H9 (cell line): ENCODE measurements around the gene LETM1. TPM values are rescaled to one million over a fixed set of nuclear protein-coding genes. Genes with fewer than 3 reads are reported as not detected.

ENCODE experiments used
- DNase-seq: peaks from one replicate; pipeline ENCODE4 v3.0.0-alpha.2; 2017
- H2AFZ ChIP-seq: one replicate; pipeline ENCODE4 v1.6.1; 2013; ENCODE audit warnings: mild to moderate bottlenecking, low read length, control low read depth, moderate library complexity
- H2AK5ac ChIP-seq: 2 replicates; pipeline ENCODE4 v1.6.1; 2013; ENCODE audit warnings: low read length, control low read depth, mixed read lengths; ENCODE audit not compliant: insufficient read length
- H2BK120ac ChIP-seq: one replicate; pipeline ENCODE4 v1.6.1; 2013; ENCODE audit warnings: low read depth, mild to moderate bottlenecking, low read length, control low read depth, inconsistent platforms; ENCODE audit not compliant: poor library complexity, severe bottlenecking
- H2BK12ac ChIP-seq: 2 replicates; pipeline ENCODE4 v1.6.1; 2013; ENCODE audit warnings: low read length, control low read depth, mixed read lengths, low read depth; ENCODE audit not compliant: insufficient read length
- H2BK15ac ChIP-seq: 2 replicates; pipeline ENCODE4 v1.6.1; 2013; ENCODE audit warnings: low read depth, low read length, control low read depth
- H2BK20ac ChIP-seq: one replicate; pipeline ENCODE4 v1.6.1; 2013; ENCODE audit warnings: low read depth, mild to moderate bottlenecking, low read length, control low read depth, inconsistent platforms; ENCODE audit not compliant: poor library complexity, severe bottlenecking
- H2BK5ac ChIP-seq: 2 replicates; pipeline ENCODE4 v1.6.1; 2013; ENCODE audit warnings: low read length, control low read depth, mixed read lengths; ENCODE audit not compliant: insufficient read length
- H3K14ac ChIP-seq: 2 replicates; pipeline ENCODE4 v1.6.1; 2013; ENCODE audit warnings: low read length, control low read depth; ENCODE audit not compliant: insufficient read depth
- H3K18ac ChIP-seq: 2 replicates; pipeline ENCODE4 v1.6.1; 2013; ENCODE audit warnings: low read depth, mild to moderate bottlenecking, mixed read lengths, low read length, control low read depth; ENCODE audit not compliant: insufficient read length
- H3K23ac ChIP-seq: 2 replicates; pipeline ENCODE4 v1.6.1; 2013; ENCODE audit warnings: low read length, control low read depth, mixed read lengths, low read depth; ENCODE audit not compliant: insufficient read length
- H3K23me2 ChIP-seq: 2 replicates; pipeline ENCODE4 v1.6.1; 2013; ENCODE audit warnings: low read depth, mild to moderate bottlenecking, mixed read lengths, low read length, control low read depth; ENCODE audit not compliant: insufficient read length, poor library complexity, severe bottlenecking
- H3K27ac ChIP-seq: 2 replicates; pipeline ENCODE4 v1.5.1; 2013; ENCODE audit warnings: low read length, control low read depth, mixed read lengths, low read depth; ENCODE audit not compliant: insufficient read length
- H3K27me3 ChIP-seq: 2 replicates; pipeline ENCODE4 v1.6.1; 2013; ENCODE audit warnings: low read length, control low read depth, inconsistent platforms; ENCODE audit not compliant: insufficient read depth
- H3K4ac ChIP-seq: 2 replicates; pipeline ENCODE4 v1.6.1; 2013; ENCODE audit warnings: low read depth, mild to moderate bottlenecking, control low read depth, inconsistent platforms, low read length, moderate library complexity
- H3K4me1 ChIP-seq: 2 replicates; pipeline ENCODE4 v1.6.1; 2013; ENCODE audit warnings: low read length, control low read depth, inconsistent platforms; ENCODE audit not compliant: insufficient read depth
- H3K4me2 ChIP-seq: 2 replicates; pipeline ENCODE4 v1.6.1; 2013; ENCODE audit warnings: low read length, control low read depth, mixed read lengths; ENCODE audit not compliant: insufficient read length, insufficient read depth
- H3K56ac ChIP-seq: 2 replicates; pipeline ENCODE4 v1.6.1; 2013; ENCODE audit warnings: low read depth, mild to moderate bottlenecking, mixed read lengths, low read length, control low read depth; ENCODE audit not compliant: insufficient read length
- H3K79me1 ChIP-seq: 2 replicates; pipeline ENCODE4 v1.6.1; 2013; ENCODE audit warnings: low read depth, mild to moderate bottlenecking, moderate library complexity, low read length, control low read depth, inconsistent platforms; ENCODE audit not compliant: insufficient read depth, poor library complexity, severe bottlenecking
- H3K79me2 ChIP-seq: 2 replicates; pipeline ENCODE4 v1.6.1; 2013; ENCODE audit warnings: low read length, control low read depth, inconsistent platforms; ENCODE audit not compliant: insufficient read depth
- H3K9ac ChIP-seq: 2 replicates; pipeline ENCODE4 v1.6.1; 2013; ENCODE audit warnings: low read length, control low read depth, mixed read lengths; ENCODE audit not compliant: insufficient read length; ENCODE audit errors: extremely low read depth
- H3K9me3 ChIP-seq: one replicate; pipeline ENCODE4 v1.6.1; 2013; ENCODE audit warnings: low read depth, low read length, inconsistent platforms; ENCODE audit not compliant: control insufficient read depth
- H3T11ph ChIP-seq: one replicate; pipeline ENCODE4 v1.6.1; 2013; ENCODE audit warnings: mild to moderate bottlenecking, low read length, control low read depth, inconsistent platforms
- H4K20me1 ChIP-seq: one replicate; pipeline ENCODE4 v1.6.1; 2013; ENCODE audit not compliant: control insufficient read depth, insufficient read length, insufficient read depth
- H4K5ac ChIP-seq: 2 replicates; pipeline ENCODE4 v1.6.1; 2013; ENCODE audit warnings: low read depth, mild to moderate bottlenecking, mixed read lengths, low read length, control low read depth; ENCODE audit not compliant: insufficient read length
- H4K8ac ChIP-seq: replicated peaks from 2 replicates; pipeline ENCODE4 v1.6.1; 2013; ENCODE audit warnings: low read length, control low read depth, mixed read lengths, low read depth; ENCODE audit not compliant: insufficient read length
- H4K91ac ChIP-seq: 2 replicates; pipeline ENCODE4 v1.6.1; 2013; ENCODE audit warnings: low read depth, mild to moderate bottlenecking, moderate library complexity, mixed read lengths, low read length, control low read depth; ENCODE audit not compliant: insufficient read length
- H3K27ac Mint-ChIP-seq, 3 experiments: 2 replicates in 2 of 3; 3 replicates in 1 of 3; pipeline ENCODE4 v1.8.0; 2020 to 2021; ENCODE audit warnings: mixed read lengths in 3 of 3, mild to moderate bottlenecking in 1 of 3, moderate library complexity in 1 of 3
- H3K27me3 Mint-ChIP-seq: 2 replicates; pipeline ENCODE4 v1.8.0; 2021; ENCODE audit warnings: low read depth, mild to moderate bottlenecking, moderate library complexity, mixed read lengths
- H3K36me3 Mint-ChIP-seq, 3 experiments: 2 replicates in 2 of 3; 3 replicates in 1 of 3; pipeline ENCODE4 v1.8.0; 2020 to 2021; ENCODE audit warnings: low read depth in 3 of 3, mixed read lengths in 3 of 3; ENCODE audit not compliant: insufficient read depth in 1 of 3
- H3K4me1 Mint-ChIP-seq, 2 experiments: 2 replicates each; pipeline ENCODE4 v1.8.0; 2020; ENCODE audit warnings: mixed read lengths in 2 of 2
- H3K4me3 Mint-ChIP-seq, 2 experiments: 2 replicates in 1 of 2; 3 replicates in 1 of 2; pipeline ENCODE4 v1.8.0; 2020 to 2021; ENCODE audit warnings: mild to moderate bottlenecking in 2 of 2, mixed read lengths in 2 of 2, moderate library complexity in 1 of 2
- H3K9me3 Mint-ChIP-seq, 2 experiments: 2 replicates in 1 of 2; 3 replicates in 1 of 2; pipeline ENCODE4 v1.8.0; 2020; ENCODE audit warnings: mild to moderate bottlenecking in 2 of 2, mixed read lengths in 2 of 2, moderate library complexity in 1 of 2
- WGBS: extraction: QIAGEN DNeasy Blood & Tissue Kit; methylation state at CpG from one replicate; pipeline ENCODE4 v1.1.7; 2013; ENCODE audit warnings: missing lambda C conversion rate, low lambda C conversion rate, mixed read lengths; ENCODE audit not compliant: insufficient read length; ENCODE audit errors: extremely low coverage; 5-methylcytosine and 5-hydroxymethylcytosine counted together
- total RNA-seq: library from RNA; stranded (reverse); gene quantifications from 2 replicates; pipeline ENCODE4 v1.2.1, GENCODE V29; 2021
- TF ChIP-seq, protein P1 (sequence below): fragments of 200-600 bp; sonication (generic); conservative IDR thresholded peaks from 3 replicates; pipeline ENCODE4 v1.8.0; 2021; ENCODE audit warnings: antibody characterized with exemption, mild to moderate bottlenecking

Gene LETM1
- total RNA-seq, 1 experiment from 2014 or later = 43.4 TPM

DNA sequence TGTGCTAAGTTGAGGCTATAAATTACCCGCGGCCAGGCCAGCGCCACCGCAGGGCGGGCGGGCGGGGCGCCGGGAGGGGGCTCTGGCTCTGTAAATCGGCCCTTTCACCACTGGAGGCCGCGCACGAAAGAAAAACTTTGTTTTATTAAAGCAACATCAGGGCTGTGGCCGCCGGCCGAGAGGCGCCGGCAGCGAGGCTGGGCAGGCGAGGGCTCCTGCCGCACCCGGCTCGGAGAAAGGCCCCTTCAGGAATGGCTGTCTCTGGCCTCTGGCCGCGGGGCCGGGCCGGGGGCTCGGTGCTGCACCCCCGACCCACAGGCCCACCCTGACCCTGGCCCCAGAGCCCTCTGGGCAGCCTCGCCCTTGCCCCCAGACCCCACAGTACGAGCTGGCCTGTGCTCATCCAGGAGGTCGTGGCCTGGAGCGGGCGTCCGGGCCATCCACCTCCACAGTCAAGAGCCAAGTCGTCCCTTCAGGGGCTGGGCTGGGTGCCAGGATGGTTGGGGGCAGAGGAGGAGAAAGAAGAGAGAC lies 92.3 kb downstream of the LETM1 start:
- H2AFZ ChIP-seq = no peak overlapping the region

More for the DNA sequence above, 92.3 kb downstream of the LETM1 start:
- WGBS = no CpG with 5 or more reads among the region's 36 CpGs
- H3K27ac Mint-ChIP-seq = no peak overlapping the region
- Histone ChIP-seq H3K4me2 (no peak overlapping the region), H3K56ac (no peak overlapping the region), H3K79me1 (no peaks in the 10 kb centered on the region), H3K14ac (no peak overlapping the region), H2BK12ac (no peak overlapping the region), H3K18ac (no peak overlapping the region), H2BK120ac (no peak overlapping the region), H4K5ac (no peak overlapping the region), H3K23me2 (peaks cover 3% of the 10 kb centered on the region), H4K91ac (no peak overlapping the region), H3K27ac (no peak overlapping the region), H3K4me1 (no peaks in the 10 kb centered on the region; the same call in 1 of the 2 replicates), H3K9me3 (no peaks in the 10 kb centered on the region), H2AK5ac (no peak overlapping the region), H3T11ph (no peak overlapping the region), H3K9ac (no peak overlapping the region), H3K4ac (no peak overlapping the region), H2BK20ac (no peak overlapping the region), H4K8ac (no peak overlapping the region), H4K20me1 (no peaks in the 10 kb centered on the region), H3K79me2 (no peaks in the 10 kb centered on the region), H3K27me3 (no peaks in the 10 kb centered on the region), H2BK5ac (no peak overlapping the region), H3K23ac (no peak overlapping the region), H2BK15ac (no peak overlapping the region)
- H3K27me3 Mint-ChIP-seq = peaks cover 9% of the 10 kb centered on the region
- no peaks in the 10 kb centered on the region for H3K9me3 Mint-ChIP-seq
- H3K4me3 Mint-ChIP-seq = no peak overlapping the region
- no peak for DNase-seq
- H3K4me1 Mint-ChIP-seq = peaks cover 16 to 28% of the 10 kb centered on the region in 2 experiments
- TF ChIP-seq, protein P1, sequence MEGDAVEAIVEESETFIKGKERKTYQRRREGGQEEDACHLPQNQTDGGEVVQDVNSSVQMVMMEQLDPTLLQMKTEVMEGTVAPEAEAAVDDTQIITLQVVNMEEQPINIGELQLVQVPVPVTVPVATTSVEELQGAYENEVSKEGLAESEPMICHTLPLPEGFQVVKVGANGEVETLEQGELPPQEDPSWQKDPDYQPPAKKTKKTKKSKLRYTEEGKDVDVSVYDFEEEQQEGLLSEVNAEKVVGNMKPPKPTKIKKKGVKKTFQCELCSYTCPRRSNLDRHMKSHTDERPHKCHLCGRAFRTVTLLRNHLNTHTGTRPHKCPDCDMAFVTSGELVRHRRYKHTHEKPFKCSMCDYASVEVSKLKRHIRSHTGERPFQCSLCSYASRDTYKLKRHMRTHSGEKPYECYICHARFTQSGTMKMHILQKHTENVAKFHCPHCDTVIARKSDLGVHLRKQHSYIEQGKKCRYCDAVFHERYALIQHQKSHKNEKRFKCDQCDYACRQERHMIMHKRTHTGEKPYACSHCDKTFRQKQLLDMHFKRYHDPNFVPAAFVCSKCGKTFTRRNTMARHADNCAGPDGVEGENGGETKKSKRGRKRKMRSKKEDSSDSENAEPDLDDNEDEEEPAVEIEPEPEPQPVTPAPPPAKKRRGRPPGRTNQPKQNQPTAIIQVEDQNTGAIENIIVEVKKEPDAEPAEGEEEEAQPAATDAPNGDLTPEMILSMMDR = no peak
- H3K36me3 Mint-ChIP-seq = no peaks in the 10 kb centered on the region
